MCF 10A (cell line): ENCODE results near the gene VSX2. TPM values are rescaled to one million over a fixed set of nuclear protein-coding genes. Genes with fewer than 3 reads are reported as not detected.

Source experiments
- Bru-seq: library from RNA; stranded (reverse); fragments of 400-500 nt; gene quantifications from one replicate; lab custom pipeline; 2021; lab: Mats Ljungman, UMichigan
- BruChase-seq, 2 experiments: library from RNA; stranded (reverse); fragments of 400-500 nt; gene quantifications; one replicate each; lab custom pipeline; 2021; lab: Mats Ljungman, UMichigan
- BruUV-seq: library from RNA; stranded (reverse); fragments of 400-500 nt; replicated peaks from 2 replicates; lab custom pipeline; 2021; lab: Mats Ljungman, UMichigan
- CTCF ChIA-PET: fragments of 300-600 bp; sonication (Branson Sonifier 250); formaldehyde crosslinking; extraction: SDS; loops from one replicate; lab custom pipeline; 2021; ENCODE audit warnings: antibody characterized with exemption, inconsistent platforms; lab: Yijun Ruan, JAX
- POLR2A ChIA-PET: fragments of 300-600, 350-650 bp; sonication (Branson Sonifier 250); formaldehyde crosslinking; extraction: SDS; loops from one replicate; lab custom pipeline; 2020; ENCODE audit warnings: antibody characterized with exemption, inconsistent platforms; lab: Yijun Ruan, JAX
- DNase-seq: peaks from one replicate; pipeline ENCODE4 v3.0.0-alpha.2; 2018; ENCODE audit not compliant: unreplicated experiment
- H3K27ac Mint-ChIP-seq: one replicate; pipeline ENCODE4 v1.8.0; 2022; ENCODE audit warnings: mild to moderate bottlenecking, low read depth, mixed read lengths; ENCODE audit not compliant: unreplicated experiment
- H3K27me3 Mint-ChIP-seq: one replicate; pipeline ENCODE4 v1.8.0; 2022; ENCODE audit warnings: mixed read lengths; ENCODE audit not compliant: insufficient read depth, unreplicated experiment
- H3K36me3 Mint-ChIP-seq: one replicate; pipeline ENCODE4 v1.8.0; 2022; ENCODE audit warnings: mild to moderate bottlenecking, moderate library complexity, mixed read lengths; ENCODE audit not compliant: insufficient read depth, unreplicated experiment
- H3K4me1 Mint-ChIP-seq: one replicate; pipeline ENCODE4 v1.8.0; 2022; ENCODE audit warnings: mixed read lengths; ENCODE audit not compliant: insufficient read depth, unreplicated experiment
- H3K4me3 Mint-ChIP-seq: one replicate; pipeline ENCODE4 v1.8.0; 2022; ENCODE audit warnings: mild to moderate bottlenecking, moderate library complexity, mixed read lengths; ENCODE audit not compliant: unreplicated experiment
- H3K9me3 Mint-ChIP-seq: one replicate; pipeline ENCODE4 v1.8.0; 2022; ENCODE audit warnings: mixed read lengths; ENCODE audit not compliant: unreplicated experiment
- CTCF ChIP-seq: fragments of 200-600 bp; IDR thresholded peaks from one replicate; pipeline ENCODE4 v1.8.0; 2022; ENCODE audit warnings: antibody characterized with exemption, mild to moderate bottlenecking; ENCODE audit not compliant: unreplicated experiment
- intact Hi-C: fragments of 100-400 bp; cut with micrococcal nuclease; formaldehyde crosslinking; loops from 2 replicates; pipeline ENCODE4 v1.14.1; 2022
- long read RNA-seq: library from polyadenylated mRNA; stranded (forward); transcript quantifications from one replicate; pipeline ENCODE4 v2.0.0, GENCODE V29; 2022
- total RNA-seq: library from RNA; stranded (reverse); gene quantifications from 2 replicates; pipeline ENCODE4 v1.2.3, GENCODE V29; 2022

The VSX2 gene
- not detected in 2 replicates for total RNA-seq
- not detected for Bru-seq, nascent RNA
- BruChase-seq, experiment 1, labeled RNA remaining after a 6-hour chase = not detected
- BruChase-seq, experiment 2, labeled RNA remaining after a 2-hour chase = not detected
- long read RNA-seq = 0 reads

GRCh38 chr14:74238974-74239847 lies at the start of gene VSX2:
Gene VSX2 (plus strand): TSS chr14:74239449. CDS start chr14:74239562, 113 bp downstream.
- no peak within 1 kb of the TSS for H3K4me3 Mint-ChIP-seq
- DNase-seq = no peak
- H3K9me3 Mint-ChIP-seq = no peaks in the 10 kb centered on the region
- H3K27ac Mint-ChIP-seq = no peak within 1 kb of the TSS
- no TSS peak for BruUV-seq
- intact Hi-C loops = no loop called here
- H3K4me1 Mint-ChIP-seq = peaks cover 4% of the 10 kb centered on the region
- TF ChIP-seq CTCF = no peak
- no peaks in the 10 kb centered on the region for H3K36me3 Mint-ChIP-seq
- ChIA-PET POLR2A (no interaction called here), CTCF (interaction anchor here (0.8 to 2.2 kb wide), 3 partner anchors 7 to 18 kb away, joined by 3 to 9 read pairs (median 8); no protein-coding TSS in a partner anchor)
- peaks cover 61% of the 10 kb centered on the region for H3K27me3 Mint-ChIP-seq

DNA sequence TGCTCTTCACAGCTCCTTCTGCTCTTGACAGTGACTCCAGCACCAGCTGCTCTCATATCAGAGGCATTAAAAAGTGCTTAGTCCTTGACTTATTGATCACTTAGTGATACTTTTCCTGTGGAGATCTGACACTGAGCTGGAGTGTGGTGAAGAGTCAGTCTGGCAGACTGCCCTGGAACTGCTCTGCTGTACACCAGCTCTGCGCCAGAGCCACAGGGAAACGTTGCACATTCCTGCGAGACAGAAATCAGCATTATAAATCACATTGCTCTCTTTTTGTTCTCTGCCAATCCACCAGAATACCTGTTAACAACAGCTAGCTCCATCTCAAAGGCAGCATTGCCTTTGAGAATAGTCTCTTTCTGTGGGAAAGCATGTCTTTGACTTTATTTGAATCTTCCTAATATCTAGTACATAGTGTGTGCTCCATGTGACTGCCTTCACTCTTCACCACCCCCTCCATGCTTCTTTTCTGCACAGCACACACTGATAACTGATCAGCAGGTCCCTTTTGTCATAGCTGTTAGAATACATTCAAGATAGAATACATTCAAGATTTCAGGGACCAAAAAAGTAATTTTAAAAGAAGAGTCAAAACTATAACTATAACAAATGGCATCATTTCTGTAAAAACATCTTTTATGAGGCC lies 48.2 kb upstream of the VSX2 start:
- DNase-seq = no peak
- Mint-ChIP-seq H3K27me3 (no peaks in the 10 kb centered on the region), H3K4me3 (no peak overlapping the region), H3K4me1 (no peaks in the 10 kb centered on the region), H3K36me3 (no peaks in the 10 kb centered on the region), H3K27ac (no peak overlapping the region), H3K9me3 (no peaks in the 10 kb centered on the region)
- CTCF ChIA-PET = interaction anchor here (0.6 to 1.0 kb wide), 3 partner anchors 14 to 66 kb away, joined by 3 to 4 read pairs (median 3); no protein-coding TSS in a partner anchor
- BruUV-seq = no TSS peak
- no peak for TF ChIP-seq CTCF
- POLR2A ChIA-PET = no interaction called here
- intact Hi-C loops = no loop called here

DNA sequence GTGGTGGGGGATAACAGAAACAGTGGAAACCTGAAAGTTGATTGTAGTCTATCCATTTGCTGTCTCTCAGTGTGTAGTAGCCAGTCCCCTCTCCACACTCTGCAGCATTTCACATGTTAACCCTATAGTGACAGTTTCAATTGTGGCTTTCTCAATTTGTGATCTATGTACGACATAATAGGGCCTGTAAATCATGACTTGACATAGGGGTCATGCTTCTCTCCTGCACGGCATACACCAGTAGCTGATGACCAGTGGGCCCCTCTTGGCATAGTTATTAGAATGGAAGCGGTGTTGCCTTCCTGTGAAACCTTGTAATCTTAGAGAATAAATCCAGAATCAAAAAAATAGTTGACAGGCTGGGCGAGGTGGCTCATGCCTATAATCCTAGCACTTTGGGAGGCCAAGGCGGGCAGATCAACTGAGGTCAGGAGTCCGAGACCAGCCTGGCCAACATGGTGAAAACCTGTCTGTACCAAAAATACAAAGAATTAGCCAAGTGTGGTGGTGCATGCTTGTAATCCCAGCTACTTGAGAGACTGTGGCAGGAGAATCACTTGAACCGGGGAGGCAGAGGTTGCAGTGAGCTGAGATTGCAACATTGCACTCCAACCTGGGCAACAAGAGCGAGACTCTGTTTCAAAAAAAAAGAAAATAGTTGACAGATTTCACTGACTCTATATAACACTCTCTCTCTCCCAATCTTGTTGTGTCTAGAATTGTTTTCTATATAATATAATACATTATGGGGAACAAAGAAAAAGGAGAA lies 44.6 kb upstream of the VSX2 start:
- POLR2A ChIA-PET = interaction anchor here (0.6 kb wide), 1 partner anchor 40 kb away, joined by 3 read pairs; no protein-coding TSS in a partner anchor

More for the DNA sequence above, 44.6 kb upstream of the VSX2 start:
- DNase-seq = no peak
- intact Hi-C loops = no loop called here
- no peaks in the 10 kb centered on the region for H3K4me1 Mint-ChIP-seq
- no TSS peak for BruUV-seq
- peaks cover 7% of the 10 kb centered on the region for H3K36me3 Mint-ChIP-seq
- CTCF ChIA-PET = no interaction called here
- no peaks in the 10 kb centered on the region for H3K9me3 Mint-ChIP-seq
- H3K27me3 Mint-ChIP-seq = no peaks in the 10 kb centered on the region
- H3K27ac Mint-ChIP-seq = no peak overlapping the region
- no peak for TF ChIP-seq CTCF
- no peak overlapping the region for H3K4me3 Mint-ChIP-seq
